H9 (cell line): Measurements from ENCODE around the gene SOX21. TPM values are rescaled to one million over a fixed set of nuclear protein-coding genes. Genes with fewer than 3 reads are reported as not detected.

Source experiments
- DNase-seq: peaks from one replicate; pipeline ENCODE4 v3.0.0-alpha.2; 2017
- H2AFZ ChIP-seq: one replicate; pipeline ENCODE4 v1.6.1; 2013; ENCODE audit warnings: mild to moderate bottlenecking, low read length, control low read depth, moderate library complexity
- H2AK5ac ChIP-seq: 2 replicates; pipeline ENCODE4 v1.6.1; 2013; ENCODE audit warnings: low read length, control low read depth, mixed read lengths; ENCODE audit not compliant: insufficient read length
- H2BK120ac ChIP-seq: one replicate; pipeline ENCODE4 v1.6.1; 2013; ENCODE audit warnings: low read depth, mild to moderate bottlenecking, low read length, control low read depth, inconsistent platforms; ENCODE audit not compliant: poor library complexity, severe bottlenecking
- H2BK12ac ChIP-seq: 2 replicates; pipeline ENCODE4 v1.6.1; 2013; ENCODE audit warnings: low read length, control low read depth, mixed read lengths, low read depth; ENCODE audit not compliant: insufficient read length
- H2BK15ac ChIP-seq: 2 replicates; pipeline ENCODE4 v1.6.1; 2013; ENCODE audit warnings: low read depth, low read length, control low read depth
- H2BK20ac ChIP-seq: one replicate; pipeline ENCODE4 v1.6.1; 2013; ENCODE audit warnings: low read depth, mild to moderate bottlenecking, low read length, control low read depth, inconsistent platforms; ENCODE audit not compliant: poor library complexity, severe bottlenecking
- H2BK5ac ChIP-seq: 2 replicates; pipeline ENCODE4 v1.6.1; 2013; ENCODE audit warnings: low read length, control low read depth, mixed read lengths; ENCODE audit not compliant: insufficient read length
- H3K14ac ChIP-seq: 2 replicates; pipeline ENCODE4 v1.6.1; 2013; ENCODE audit warnings: low read length, control low read depth; ENCODE audit not compliant: insufficient read depth
- H3K18ac ChIP-seq: 2 replicates; pipeline ENCODE4 v1.6.1; 2013; ENCODE audit warnings: low read depth, mild to moderate bottlenecking, mixed read lengths, low read length, control low read depth; ENCODE audit not compliant: insufficient read length
- H3K23ac ChIP-seq: 2 replicates; pipeline ENCODE4 v1.6.1; 2013; ENCODE audit warnings: low read length, control low read depth, mixed read lengths, low read depth; ENCODE audit not compliant: insufficient read length
- H3K23me2 ChIP-seq: 2 replicates; pipeline ENCODE4 v1.6.1; 2013; ENCODE audit warnings: low read depth, mild to moderate bottlenecking, mixed read lengths, low read length, control low read depth; ENCODE audit not compliant: insufficient read length, poor library complexity, severe bottlenecking
- H3K27ac ChIP-seq: 2 replicates; pipeline ENCODE4 v1.5.1; 2013; ENCODE audit warnings: low read length, control low read depth, mixed read lengths, low read depth; ENCODE audit not compliant: insufficient read length
- H3K27me3 ChIP-seq: 2 replicates; pipeline ENCODE4 v1.6.1; 2013; ENCODE audit warnings: low read length, control low read depth, inconsistent platforms; ENCODE audit not compliant: insufficient read depth
- H3K4ac ChIP-seq: 2 replicates; pipeline ENCODE4 v1.6.1; 2013; ENCODE audit warnings: low read depth, mild to moderate bottlenecking, control low read depth, inconsistent platforms, low read length, moderate library complexity
- H3K4me1 ChIP-seq: 2 replicates; pipeline ENCODE4 v1.6.1; 2013; ENCODE audit warnings: low read length, control low read depth, inconsistent platforms; ENCODE audit not compliant: insufficient read depth
- H3K4me2 ChIP-seq: 2 replicates; pipeline ENCODE4 v1.6.1; 2013; ENCODE audit warnings: low read length, control low read depth, mixed read lengths; ENCODE audit not compliant: insufficient read length, insufficient read depth
- H3K56ac ChIP-seq: 2 replicates; pipeline ENCODE4 v1.6.1; 2013; ENCODE audit warnings: low read depth, mild to moderate bottlenecking, mixed read lengths, low read length, control low read depth; ENCODE audit not compliant: insufficient read length
- H3K79me1 ChIP-seq: 2 replicates; pipeline ENCODE4 v1.6.1; 2013; ENCODE audit warnings: low read depth, mild to moderate bottlenecking, moderate library complexity, low read length, control low read depth, inconsistent platforms; ENCODE audit not compliant: insufficient read depth, poor library complexity, severe bottlenecking
- H3K79me2 ChIP-seq: 2 replicates; pipeline ENCODE4 v1.6.1; 2013; ENCODE audit warnings: low read length, control low read depth, inconsistent platforms; ENCODE audit not compliant: insufficient read depth
- H3K9ac ChIP-seq: 2 replicates; pipeline ENCODE4 v1.6.1; 2013; ENCODE audit warnings: low read length, control low read depth, mixed read lengths; ENCODE audit not compliant: insufficient read length; ENCODE audit errors: extremely low read depth
- H3K9me3 ChIP-seq: one replicate; pipeline ENCODE4 v1.6.1; 2013; ENCODE audit warnings: low read depth, low read length, inconsistent platforms; ENCODE audit not compliant: control insufficient read depth
- H3T11ph ChIP-seq: one replicate; pipeline ENCODE4 v1.6.1; 2013; ENCODE audit warnings: mild to moderate bottlenecking, low read length, control low read depth, inconsistent platforms
- H4K20me1 ChIP-seq: one replicate; pipeline ENCODE4 v1.6.1; 2013; ENCODE audit not compliant: control insufficient read depth, insufficient read length, insufficient read depth
- H4K5ac ChIP-seq: 2 replicates; pipeline ENCODE4 v1.6.1; 2013; ENCODE audit warnings: low read depth, mild to moderate bottlenecking, mixed read lengths, low read length, control low read depth; ENCODE audit not compliant: insufficient read length
- H4K8ac ChIP-seq: replicated peaks from 2 replicates; pipeline ENCODE4 v1.6.1; 2013; ENCODE audit warnings: low read length, control low read depth, mixed read lengths, low read depth; ENCODE audit not compliant: insufficient read length
- H4K91ac ChIP-seq: 2 replicates; pipeline ENCODE4 v1.6.1; 2013; ENCODE audit warnings: low read depth, mild to moderate bottlenecking, moderate library complexity, mixed read lengths, low read length, control low read depth; ENCODE audit not compliant: insufficient read length
- H3K27ac Mint-ChIP-seq, 3 experiments: 2 replicates in 2 of 3; 3 replicates in 1 of 3; pipeline ENCODE4 v1.8.0; 2020 to 2021; ENCODE audit warnings: mixed read lengths in 3 of 3, mild to moderate bottlenecking in 1 of 3, moderate library complexity in 1 of 3
- H3K27me3 Mint-ChIP-seq: 2 replicates; pipeline ENCODE4 v1.8.0; 2021; ENCODE audit warnings: low read depth, mild to moderate bottlenecking, moderate library complexity, mixed read lengths
- H3K36me3 Mint-ChIP-seq, 3 experiments: 2 replicates in 2 of 3; 3 replicates in 1 of 3; pipeline ENCODE4 v1.8.0; 2020 to 2021; ENCODE audit warnings: low read depth in 3 of 3, mixed read lengths in 3 of 3; ENCODE audit not compliant: insufficient read depth in 1 of 3
- H3K4me1 Mint-ChIP-seq, 2 experiments: 2 replicates each; pipeline ENCODE4 v1.8.0; 2020; ENCODE audit warnings: mixed read lengths in 2 of 2
- H3K4me3 Mint-ChIP-seq, 2 experiments: 2 replicates in 1 of 2; 3 replicates in 1 of 2; pipeline ENCODE4 v1.8.0; 2020 to 2021; ENCODE audit warnings: mild to moderate bottlenecking in 2 of 2, mixed read lengths in 2 of 2, moderate library complexity in 1 of 2
- H3K9me3 Mint-ChIP-seq, 2 experiments: 2 replicates in 1 of 2; 3 replicates in 1 of 2; pipeline ENCODE4 v1.8.0; 2020; ENCODE audit warnings: mild to moderate bottlenecking in 2 of 2, mixed read lengths in 2 of 2, moderate library complexity in 1 of 2
- CTCF ChIP-seq: fragments of 200-600 bp; sonication (generic); conservative IDR thresholded peaks from 3 replicates; pipeline ENCODE4 v1.8.0; 2021; ENCODE audit warnings: antibody characterized with exemption, mild to moderate bottlenecking
- WGBS: extraction: QIAGEN DNeasy Blood & Tissue Kit; methylation state at CpG from one replicate; pipeline ENCODE4 v1.1.7; 2013; ENCODE audit warnings: missing lambda C conversion rate, low lambda C conversion rate, mixed read lengths; ENCODE audit not compliant: insufficient read length; ENCODE audit errors: extremely low coverage; 5-methylcytosine and 5-hydroxymethylcytosine counted together
- total RNA-seq: library from RNA; stranded (reverse); gene quantifications from 2 replicates; pipeline ENCODE4 v1.2.1, GENCODE V29; 2021

SOX21 gene
- total RNA-seq, 1 experiment from 2014 or later, result 38.4 TPM

- H3K4me1 ChIP-seq, result no peaks in the 10 kb centered on the region
- Mint-ChIP-seq H3K4me1 (peaks cover 12 to 15% of the 10 kb centered on the region in 2 experiments), H3K36me3 (peaks cover 0 to 4% (median 0%) of the 10 kb centered on the region in 3 experiments; a peak in 2 of 7 replicates), H3K9me3 (peaks cover 0 to 3% of the 10 kb centered on the region in 2 experiments; a peak in 2 of 5 replicates), H3K27ac (no peak overlapping the region), H3K4me3 (no peak overlapping the region), H3K27me3 (peaks cover 48% of the 10 kb centered on the region)
- H3K27me3 ChIP-seq, result peaks cover 15% of the 10 kb centered on the region; the same call in 1 of the 2 replicates
- no peaks in the 10 kb centered on the region for H3K9me3 ChIP-seq
- no peak for TF ChIP-seq CTCF
- H3K4me2 ChIP-seq, result no peak overlapping the region
- no peak overlapping the region for H2BK15ac ChIP-seq
- no peak overlapping the region for H3K4ac ChIP-seq
- no peak overlapping the region for H3K14ac ChIP-seq
- H2AFZ ChIP-seq, result no peak overlapping the region
- no peak overlapping the region for H3K9ac ChIP-seq
- H3T11ph ChIP-seq, result no peak overlapping the region
- no peaks in the 10 kb centered on the region for H4K20me1 ChIP-seq
- no peak overlapping the region for H4K91ac ChIP-seq
- no peaks in the 10 kb centered on the region for H3K23me2 ChIP-seq
- no peak overlapping the region for H3K27ac ChIP-seq
- H3K23ac ChIP-seq, result no peak overlapping the region
- no peak overlapping the region for H4K8ac ChIP-seq
- no peak overlapping the region for H4K5ac ChIP-seq
- H2BK12ac ChIP-seq, result no peak overlapping the region
- no CpG with 5 or more reads among the region's 1 CpG for WGBS
- H2AK5ac ChIP-seq, result no peak overlapping the region
- no peak overlapping the region for H3K56ac ChIP-seq
- H2BK120ac ChIP-seq, result no peak overlapping the region
- no peaks in the 10 kb centered on the region for H3K79me1 ChIP-seq
- no peak overlapping the region for H3K18ac ChIP-seq
- no peaks in the 10 kb centered on the region for H3K79me2 ChIP-seq
- no peak overlapping the region for H2BK20ac ChIP-seq
- no peak overlapping the region for H2BK5ac ChIP-seq
- DNase-seq, result no peak
Measured at GRCh38 chr13:94696171-94696570, 16.2 kb downstream of the SOX21 start.
